Activated CD4-positive, alpha-beta memory T cell treated with anti-CD3 and anti-CD28 coated beads for 36 hours (primary cell): ENCODE data around the gene LRBA. TPM values are rescaled to one million over a fixed set of nuclear protein-coding genes. Genes with fewer than 3 reads are reported as not detected.
"Not testable (repeated sequence)": the region's sequence is repeated elsewhere in the genome, so short reads cannot be mapped to it uniquely, and the experiment has no call there.

Experiments
- CTCF ChIA-PET: fragments of 350-600 bp; sonication (Branson Sonifier 250); formaldehyde crosslinking; loops from one replicate; lab custom pipeline; 2021; ENCODE audit warnings: antibody characterized with exemption, inconsistent platforms; lab: Charles Lee
- POLR2A ChIA-PET: fragments of 350-600 bp; sonication (Branson Sonifier 250); formaldehyde crosslinking; loops from one replicate; lab custom pipeline; 2021; ENCODE audit warnings: antibody characterized with exemption; lab: Charles Lee
- DNase-seq: peaks from one replicate; pipeline ENCODE4 v3.0.0-alpha.2; 2020
- H3K27ac Mint-ChIP-seq: one replicate; pipeline ENCODE4 v1.8.0; 2021; ENCODE audit warnings: mixed read lengths
- H3K27me3 Mint-ChIP-seq: one replicate; pipeline ENCODE4 v1.8.0; 2021; ENCODE audit warnings: mixed read lengths
- H3K36me3 Mint-ChIP-seq: one replicate; pipeline ENCODE4 v1.8.0; 2021; ENCODE audit warnings: mixed read lengths
- H3K4me1 Mint-ChIP-seq: one replicate; pipeline ENCODE4 v1.8.0; 2021; ENCODE audit warnings: low read depth, mixed read lengths
- H3K4me3 Mint-ChIP-seq: one replicate; pipeline ENCODE4 v1.8.0; 2021; ENCODE audit warnings: mild to moderate bottlenecking, mixed read lengths
- H3K9me3 Mint-ChIP-seq: one replicate; pipeline ENCODE4 v1.8.0; 2021; ENCODE audit warnings: mixed read lengths
- intact Hi-C: fragments of 100-400 bp; cut with micrococcal nuclease; formaldehyde crosslinking; loops from one replicate; pipeline ENCODE4 v1.15.1; 2023
- total RNA-seq, 2 experiments: library from RNA; stranded (reverse); gene quantifications; one replicate each; pipeline ENCODE4 v1.2.3, GENCODE V29; 2021

Gene LRBA
- total RNA-seq, 2 experiments from 2014 or later: 62.4 to 63.7 TPM

- Mint-ChIP-seq H3K27me3 (no peaks in the 10 kb centered on the region), H3K27ac (peak overlapping the region; percentile 95), H3K4me1 (peaks cover 23% of the 10 kb centered on the region), H3K4me3 (peak overlapping the region; percentile 100), H3K36me3 (peaks cover 9% of the 10 kb centered on the region), H3K9me3 (no peaks in the 10 kb centered on the region)
- ChIA-PET CTCF (interaction anchor here (0.7 kb wide), 2 partner anchors 55 to 83 kb away, joined by 4 to 6 read pairs; no protein-coding TSS in a partner anchor), POLR2A (interaction anchor here (0.6 to 5.8 kb wide), 5 partner anchors 13 to 105 kb away, joined by 4 to 46 read pairs (median 7); partner anchors contain the start of gene RPS3A)
- intact Hi-C loops: loop anchor here (1.0 to 5.0 kb wide), 6 partner anchors 15 to 746 kb away; partner anchors contain the start of genes FHIP1A, GATB and RPS3A
- DNase-seq: peak; percentile 87
These were observed 619 bp upstream of the LRBA start for GRCh38 chr4:151015459-151016347.

- intact Hi-C loops: loop anchor here (1.0 to 5.0 kb wide), 4 partner anchors 28 to 127 kb away; no protein-coding TSS in a partner anchor
- Mint-ChIP-seq H3K4me1 (peaks cover 23% of the 10 kb centered on the region), H3K36me3 (peaks cover 14% of the 10 kb centered on the region), H3K27me3 (no peaks in the 10 kb centered on the region), H3K4me3 (peak overlapping the region; percentile 100), H3K27ac (peak overlapping the region; percentile 95), H3K9me3 (no peaks in the 10 kb centered on the region)
- no peak for DNase-seq
- CTCF ChIA-PET: interaction anchor here (1.1 to 2.7 kb wide), 3 partner anchors 53 to 86 kb away, joined by 3 to 15 read pairs (median 4); partner anchors contain the start of gene RPS3A
- POLR2A ChIA-PET: interaction anchor here (5.8 kb wide), 1 partner anchor 15 kb away, joined by 46 read pairs; no protein-coding TSS in a partner anchor
These were observed 1.1 kb downstream of the LRBA start for GRCh38 chr4:151013944-151014343.

GRCh38 chr4:151013491-151013890 lies 1.6 kb downstream of the LRBA start:
- CTCF ChIA-PET: interaction anchor here (1.4 to 2.7 kb wide), 3 partner anchors 53 to 146 kb away, joined by 4 to 15 read pairs (median 4); partner anchors contain the start of gene RPS3A

DNA sequence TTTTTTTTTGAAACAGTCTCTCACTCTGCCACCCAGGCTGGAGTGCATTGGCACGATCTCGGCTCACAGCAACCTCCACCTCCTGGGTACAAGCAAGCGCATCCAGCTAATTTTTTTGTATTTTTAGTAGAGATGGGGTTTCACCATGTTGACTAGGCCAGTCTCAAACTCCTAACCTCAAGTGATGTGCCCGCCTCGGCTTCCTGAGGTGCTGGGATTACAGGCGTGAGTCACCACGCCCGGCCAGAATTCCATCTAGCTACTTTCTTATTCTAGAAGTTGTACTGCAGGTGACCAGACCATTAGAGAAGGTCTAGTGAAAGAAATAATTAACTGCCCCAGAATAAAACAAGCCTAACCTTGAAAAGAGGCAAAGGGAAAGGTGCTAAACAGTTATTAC lies 2.3 kb downstream of the LRBA start:
- Mint-ChIP-seq H3K4me1 (peaks cover 23% of the 10 kb centered on the region), H3K27ac (peak overlapping the region; percentile 59), H3K9me3 (no peaks in the 10 kb centered on the region), H3K36me3 (peaks cover 14% of the 10 kb centered on the region), H3K4me3 (peak overlapping the region; percentile 100), H3K27me3 (no peaks in the 10 kb centered on the region)
- CTCF ChIA-PET: interaction anchor here (0.7 to 2.7 kb wide), 4 partner anchors 31 to 146 kb away, joined by 3 to 15 read pairs (median 4); partner anchors contain the start of gene RPS3A
- DNase-seq: peak; percentile 42
- POLR2A ChIA-PET: interaction anchor here (0.9 to 5.8 kb wide), 4 partner anchors 16 to 87 kb away, joined by 3 to 46 read pairs (median 4); no protein-coding TSS in a partner anchor
- intact Hi-C loops: loop anchor here (5.0 kb wide), 1 partner anchor 126 kb away; no protein-coding TSS in a partner anchor

More at GRCh38 chr4:151013491-151013890, 1.6 kb downstream of the LRBA start:
- Mint-ChIP-seq H3K27me3 (no peaks in the 10 kb centered on the region), H3K36me3 (peaks cover 14% of the 10 kb centered on the region), H3K9me3 (no peaks in the 10 kb centered on the region), H3K4me1 (peaks cover 23% of the 10 kb centered on the region), H3K4me3 (peak overlapping the region; percentile 100), H3K27ac (peak overlapping the region; percentile 18)
- intact Hi-C loops: loop anchor here (5.0 kb wide), 1 partner anchor 126 kb away; no protein-coding TSS in a partner anchor
- no peak for DNase-seq
- POLR2A ChIA-PET: interaction anchor here (0.9 to 5.8 kb wide), 4 partner anchors 16 to 87 kb away, joined by 3 to 46 read pairs (median 4); no protein-coding TSS in a partner anchor

DNA sequence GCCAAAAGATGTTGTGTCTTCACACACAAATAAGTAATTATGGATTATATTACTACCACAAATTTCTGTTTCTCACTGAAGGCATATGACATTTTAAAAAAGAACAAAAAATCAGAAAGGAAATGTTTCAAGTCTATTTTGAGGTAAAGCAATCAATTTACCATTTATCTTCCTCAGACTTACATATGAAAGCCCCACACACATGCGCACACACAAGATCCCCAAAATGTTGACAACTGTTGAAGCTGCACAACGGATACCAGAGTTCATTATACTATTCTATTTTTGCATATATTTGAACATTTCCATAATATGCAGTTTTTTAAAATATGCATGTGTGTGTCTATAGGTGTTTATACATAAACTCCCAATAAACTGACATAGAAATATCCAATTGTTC lies 2.7 kb downstream of the LRBA start:
- ChIA-PET POLR2A (interaction anchor here (1.0 to 5.8 kb wide), 3 partner anchors 17 to 75 kb away, joined by 3 to 46 read pairs (median 4); no protein-coding TSS in a partner anchor), CTCF (interaction anchor here (0.7 to 2.7 kb wide), 4 partner anchors 32 to 145 kb away, joined by 3 to 15 read pairs (median 4); partner anchors contain the start of gene RPS3A)
- Mint-ChIP-seq H3K36me3 (peaks cover 16% of the 10 kb centered on the region), H3K4me3 (peak overlapping the region; percentile 100), H3K27me3 (no peaks in the 10 kb centered on the region), H3K4me1 (peaks cover 24% of the 10 kb centered on the region), H3K9me3 (no peaks in the 10 kb centered on the region), H3K27ac (no peak overlapping the region)
- intact Hi-C loops: loop anchor here (5.0 kb wide), 1 partner anchor 125 kb away; no protein-coding TSS in a partner anchor
- no peak for DNase-seq

GRCh38 chr4:151004222-151004621 lies 10.9 kb downstream of the LRBA start:
- Mint-ChIP-seq H3K27me3 (no peaks in the 10 kb centered on the region), H3K4me3 (no peak overlapping the region), H3K36me3 (peaks cover 18% of the 10 kb centered on the region), H3K4me1 (peaks cover 47% of the 10 kb centered on the region), H3K9me3 (no peaks in the 10 kb centered on the region), H3K27ac (no peak overlapping the region)
- POLR2A ChIA-PET: no interaction called here
- CTCF ChIA-PET: no interaction called here
- no peak for DNase-seq
- intact Hi-C loops: no loop called here

- Mint-ChIP-seq H3K36me3 (peaks cover 16% of the 10 kb centered on the region), H3K4me3 (no peak overlapping the region), H3K4me1 (peaks cover 56% of the 10 kb centered on the region), H3K9me3 (no peaks in the 10 kb centered on the region), H3K27me3 (no peaks in the 10 kb centered on the region), H3K27ac (no peak overlapping the region)
- ChIA-PET CTCF (no interaction called here), POLR2A (no interaction called here)
- no peak for DNase-seq
- intact Hi-C loops: no loop called here
These were observed 14.2 kb downstream of the LRBA start for GRCh38 chr4:151000747-151001429.

GRCh38 chr4:150999086-150999485 lies 16.0 kb downstream of the LRBA start:
- Mint-ChIP-seq H3K27me3 (no peaks in the 10 kb centered on the region), H3K4me3 (no peak overlapping the region), H3K36me3 (peaks cover 15% of the 10 kb centered on the region), H3K4me1 (peaks cover 57% of the 10 kb centered on the region), H3K27ac (no peak overlapping the region), H3K9me3 (no peaks in the 10 kb centered on the region)
- CTCF ChIA-PET: no interaction called here
- intact Hi-C loops: no loop called here
- POLR2A ChIA-PET: no interaction called here
- DNase-seq: no peak

DNA sequence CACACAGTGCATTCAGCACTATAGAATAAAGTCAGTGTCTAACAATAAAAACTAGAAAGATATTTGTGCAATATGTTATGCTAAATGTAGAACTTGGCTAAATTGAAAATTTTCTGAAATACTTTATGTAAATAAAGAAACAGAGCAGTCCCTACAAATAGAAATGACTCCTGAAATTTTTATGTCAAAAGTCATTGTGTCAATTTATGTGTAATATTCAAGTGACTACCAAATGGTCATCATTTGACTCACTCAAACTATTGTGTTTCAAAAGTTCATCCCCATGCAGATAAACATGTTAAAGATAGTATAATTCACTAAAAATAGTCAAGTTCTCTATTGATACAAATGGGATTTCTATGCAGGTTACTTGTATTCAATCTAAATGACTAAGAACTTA lies 17.9 kb downstream of the LRBA start:
- no peaks in the 10 kb centered on the region for H3K27me3 Mint-ChIP-seq
- H3K4me3 Mint-ChIP-seq: no peak overlapping the region
- H3K9me3 Mint-ChIP-seq: no peaks in the 10 kb centered on the region
- no peak overlapping the region for H3K27ac Mint-ChIP-seq
- CTCF ChIA-PET: no interaction called here
- intact Hi-C loops: no loop called here
- POLR2A ChIA-PET: no interaction called here
- H3K4me1 Mint-ChIP-seq: peaks cover 55% of the 10 kb centered on the region
- no peak for DNase-seq
- peaks cover 12% of the 10 kb centered on the region for H3K36me3 Mint-ChIP-seq

DNA sequence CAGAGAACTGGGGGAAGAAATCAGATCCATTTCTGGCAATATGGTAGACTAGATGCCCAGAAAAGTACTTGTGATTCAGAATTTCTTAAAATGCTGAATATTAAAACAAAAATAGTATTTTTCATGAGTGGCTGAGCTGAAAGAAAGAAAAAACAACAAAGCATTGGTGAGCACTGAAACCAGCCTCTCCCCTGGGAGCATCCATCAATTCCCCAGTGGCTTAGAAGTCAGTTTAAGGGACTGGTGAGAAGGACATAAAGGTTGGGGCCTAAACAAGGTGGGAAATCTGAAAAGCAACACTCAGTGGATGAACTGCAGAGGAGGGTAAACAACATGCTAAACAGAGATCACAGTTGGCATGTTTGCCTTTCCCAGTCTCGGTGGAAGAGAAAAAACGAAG lies 20.4 kb downstream of the LRBA start:
- H3K27me3 Mint-ChIP-seq: no peaks in the 10 kb centered on the region
- no peak overlapping the region for H3K27ac Mint-ChIP-seq
- no peak for DNase-seq
- H3K9me3 Mint-ChIP-seq: no peaks in the 10 kb centered on the region
- ChIA-PET CTCF (no interaction called here), POLR2A (no interaction called here)
- peaks cover 47% of the 10 kb centered on the region for H3K4me1 Mint-ChIP-seq
- intact Hi-C loops: no loop called here
- H3K36me3 Mint-ChIP-seq: peaks cover 21% of the 10 kb centered on the region
- H3K4me3 Mint-ChIP-seq: no peak overlapping the region

DNA sequence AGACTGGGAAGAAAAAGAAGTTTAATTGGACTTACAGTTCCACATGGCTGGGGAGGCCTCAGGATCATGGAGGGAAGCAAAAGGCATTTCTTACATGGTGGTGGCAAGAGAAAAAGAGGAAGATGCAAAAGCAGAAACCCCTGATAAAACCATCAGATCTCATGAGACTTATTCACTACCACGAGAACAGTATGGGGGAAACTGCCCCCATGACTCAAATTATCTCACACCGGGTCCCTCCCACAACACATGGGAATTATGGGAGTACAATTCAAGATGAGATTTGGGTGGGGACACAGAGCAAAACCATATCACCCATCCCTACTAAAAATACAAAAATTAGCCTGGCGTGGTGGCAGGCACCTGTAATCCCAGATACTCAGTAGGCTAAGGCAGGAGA lies 21.5 kb downstream of the LRBA start:
- H3K27me3 Mint-ChIP-seq, H3K9me3 Mint-ChIP-seq, H3K4me3 Mint-ChIP-seq, POLR2A ChIA-PET, H3K27ac Mint-ChIP-seq, CTCF ChIA-PET, intact Hi-C loops, DNase-seq: not testable (repeated sequence)
- Mint-ChIP-seq H3K4me1 (peaks cover 38% of the 10 kb centered on the region), H3K36me3 (peaks cover 20% of the 10 kb centered on the region)
